PC-9 (cell line): ENCODE data around the gene TMEM45A.

Experiments
- EZH2 ChIP-seq: fragments of 200-600 bp; sonication (generic); IDR thresholded peaks from 2 replicates; pipeline ENCODE4 v1.8.0; 2017; ENCODE audit warnings: antibody characterized with exemption, low read depth
- TF ChIP-seq, protein P1 (sequence below): fragments of 200-600 bp; sonication (generic); conservative IDR thresholded peaks from 2 replicates; pipeline ENCODE4 v1.6.1; 2017; ENCODE audit warnings: mixed run types, antibody characterized with exemption, mild to moderate bottlenecking, moderate library complexity

DNA sequence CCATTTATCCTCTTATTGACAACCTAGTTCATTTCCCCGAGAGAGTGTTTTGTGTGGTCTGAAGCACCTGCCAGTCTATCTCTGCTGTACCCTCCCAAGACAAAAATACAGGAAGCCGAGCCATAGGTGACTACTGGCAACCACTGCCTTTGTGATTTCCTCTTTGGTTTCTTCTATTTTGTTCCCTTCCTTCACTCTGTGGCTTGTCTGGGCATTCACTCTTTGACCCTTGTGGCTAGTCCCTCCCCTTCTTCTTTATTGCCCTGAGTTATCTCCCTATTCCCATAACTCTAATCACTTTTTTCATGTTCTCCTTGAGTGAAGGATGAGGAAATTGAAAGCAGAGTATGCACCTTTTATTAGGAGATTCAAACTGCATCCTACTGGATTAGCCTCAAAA is 116.9 kb downstream of the TMEM45A start, which contains the start of gene ADGRG7:
- TF ChIP-seq, protein P1, sequence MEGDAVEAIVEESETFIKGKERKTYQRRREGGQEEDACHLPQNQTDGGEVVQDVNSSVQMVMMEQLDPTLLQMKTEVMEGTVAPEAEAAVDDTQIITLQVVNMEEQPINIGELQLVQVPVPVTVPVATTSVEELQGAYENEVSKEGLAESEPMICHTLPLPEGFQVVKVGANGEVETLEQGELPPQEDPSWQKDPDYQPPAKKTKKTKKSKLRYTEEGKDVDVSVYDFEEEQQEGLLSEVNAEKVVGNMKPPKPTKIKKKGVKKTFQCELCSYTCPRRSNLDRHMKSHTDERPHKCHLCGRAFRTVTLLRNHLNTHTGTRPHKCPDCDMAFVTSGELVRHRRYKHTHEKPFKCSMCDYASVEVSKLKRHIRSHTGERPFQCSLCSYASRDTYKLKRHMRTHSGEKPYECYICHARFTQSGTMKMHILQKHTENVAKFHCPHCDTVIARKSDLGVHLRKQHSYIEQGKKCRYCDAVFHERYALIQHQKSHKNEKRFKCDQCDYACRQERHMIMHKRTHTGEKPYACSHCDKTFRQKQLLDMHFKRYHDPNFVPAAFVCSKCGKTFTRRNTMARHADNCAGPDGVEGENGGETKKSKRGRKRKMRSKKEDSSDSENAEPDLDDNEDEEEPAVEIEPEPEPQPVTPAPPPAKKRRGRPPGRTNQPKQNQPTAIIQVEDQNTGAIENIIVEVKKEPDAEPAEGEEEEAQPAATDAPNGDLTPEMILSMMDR: no peak
- TF ChIP-seq EZH2: no peak
